Skeletal muscle satellite cell (primary cell): Measurements from ENCODE around the gene IFIT1B.

ENCODE experiments used
- H3K27me3 ChIP-seq: 2 replicates; pipeline ENCODE4 v1.7.0; 2013; ENCODE audit warnings: low read length; ENCODE audit not compliant: control insufficient read depth, insufficient read depth
- H3K36me3 ChIP-seq: 2 replicates; pipeline ENCODE4 v1.7.0; 2013; ENCODE audit warnings: mild to moderate bottlenecking, control low read depth, low read length; ENCODE audit not compliant: insufficient read depth
- H3K4me1 ChIP-seq: 2 replicates; pipeline ENCODE4 v1.7.0; 2013; ENCODE audit warnings: low read length; ENCODE audit not compliant: control insufficient read depth, insufficient read depth
- H3K4me2 ChIP-seq: 2 replicates; pipeline ENCODE4 v1.7.0; 2013; ENCODE audit warnings: mild to moderate bottlenecking, low read length
- H3K4me3 ChIP-seq: 2 replicates; pipeline ENCODE4 v1.7.0; 2013; ENCODE audit warnings: low read length
- H3K9ac ChIP-seq: 2 replicates; pipeline ENCODE4 v1.7.0; 2013; ENCODE audit warnings: mild to moderate bottlenecking, low read depth, low read length, moderate library complexity
- H3K9me3 ChIP-seq: replicated peaks from 2 replicates; pipeline ENCODE4 v1.7.0; 2013; ENCODE audit warnings: mild to moderate bottlenecking, control low read depth, low read length

IFIT1B gene

DNA sequence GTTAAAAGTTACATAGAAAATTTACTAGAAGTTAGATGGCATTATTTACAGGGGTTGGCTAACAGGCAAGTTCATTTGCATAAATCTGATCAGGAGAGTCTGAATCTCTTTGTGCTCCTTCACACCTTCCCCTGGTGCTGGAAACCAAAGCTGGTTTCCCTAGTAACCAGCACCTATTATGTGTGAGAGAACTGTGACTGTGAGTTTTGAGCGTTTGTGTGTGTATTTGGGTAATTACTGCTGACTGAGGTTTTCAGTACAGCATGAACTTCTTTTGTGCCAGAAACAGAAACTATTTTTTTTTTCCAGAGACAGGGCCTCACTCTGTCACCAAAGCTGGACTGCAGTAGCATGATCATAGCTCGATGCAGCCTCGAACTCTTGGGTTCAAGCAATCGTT, 10.3 kb upstream of the IFIT1B start:
- H3K4me1 ChIP-seq = peaks cover 8% of the 10 kb centered on the region
- no peak overlapping the region for H3K4me3 ChIP-seq
- no peaks in the 10 kb centered on the region for H3K36me3 ChIP-seq
- H3K4me2 ChIP-seq = no peak overlapping the region
- H3K27me3 ChIP-seq = no peaks in the 10 kb centered on the region
- no peaks in the 10 kb centered on the region for H3K9me3 ChIP-seq
- no peak overlapping the region for H3K9ac ChIP-seq

DNA sequence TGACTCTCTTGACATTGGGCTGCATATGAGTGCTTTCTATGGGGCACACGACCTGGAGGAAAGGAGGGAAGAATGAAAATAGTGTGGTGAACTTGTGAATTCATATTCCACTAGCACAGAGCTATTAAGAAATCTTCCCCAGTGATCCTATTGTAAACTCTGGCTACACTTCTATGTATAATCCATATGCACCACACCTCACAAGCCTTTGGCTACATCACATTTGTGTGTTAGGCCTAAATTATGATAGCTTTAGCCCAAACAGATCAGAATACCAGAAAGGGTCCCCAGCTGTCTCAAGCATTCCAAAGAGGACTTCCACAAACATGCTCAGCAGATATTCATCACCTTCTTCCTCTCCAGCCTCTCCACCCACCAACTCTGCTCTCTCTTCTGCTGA, 9.7 kb upstream of the IFIT1B start:
- Histone ChIP-seq H3K9ac (no peak overlapping the region), H3K4me1 (peaks cover 8% of the 10 kb centered on the region), H3K27me3 (no peaks in the 10 kb centered on the region), H3K4me3 (no peak overlapping the region), H3K9me3 (no peaks in the 10 kb centered on the region), H3K36me3 (no peaks in the 10 kb centered on the region), H3K4me2 (no peak overlapping the region)

DNA sequence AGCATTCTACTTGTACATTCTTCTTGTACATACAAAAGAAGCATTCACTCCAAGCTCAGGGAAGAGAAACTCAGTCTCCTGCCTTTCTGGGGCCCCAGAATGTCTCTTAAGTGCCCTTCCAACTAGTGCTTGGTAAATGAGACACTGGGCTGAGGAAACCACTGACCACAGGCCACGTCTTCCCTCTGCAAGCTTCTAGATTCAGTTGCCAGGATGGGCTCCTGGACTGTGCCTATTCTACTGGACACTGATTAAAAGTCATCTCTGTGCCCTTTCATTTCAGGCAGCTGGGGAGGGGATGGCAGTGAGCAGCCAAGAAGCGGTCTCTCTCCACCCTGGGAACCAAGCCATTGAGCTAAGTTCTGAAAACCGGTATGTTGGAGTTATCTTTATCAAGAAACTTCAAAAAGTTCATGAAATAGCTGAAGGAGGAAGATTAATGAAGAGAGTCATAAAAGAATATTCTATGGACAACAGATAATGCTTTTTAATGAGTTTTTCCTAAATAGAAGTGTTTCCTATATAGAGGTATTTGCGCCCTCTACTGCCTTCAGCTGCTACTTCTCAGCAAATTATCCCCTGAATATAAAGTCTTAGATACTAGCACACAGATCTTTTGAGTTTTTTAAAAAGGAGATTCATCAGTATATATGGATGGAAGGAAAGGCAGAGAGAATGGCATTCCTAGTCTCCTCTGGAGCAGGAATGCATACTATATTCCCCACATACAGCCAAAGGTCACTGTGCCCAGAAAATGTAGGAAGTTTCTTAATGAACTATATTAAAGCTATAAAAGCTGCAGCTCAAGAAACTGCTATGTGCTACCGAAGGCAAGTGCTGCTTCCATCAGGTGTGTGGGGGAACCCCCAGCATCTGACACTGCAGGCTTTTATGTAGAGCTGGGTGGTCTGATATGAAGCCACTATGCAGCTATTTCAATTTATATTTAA, 8.4 kb upstream of the IFIT1B start:
- H3K9me3 ChIP-seq = no peaks in the 10 kb centered on the region
- peaks cover 21% of the 10 kb centered on the region for H3K4me1 ChIP-seq
- H3K27me3 ChIP-seq = no peaks in the 10 kb centered on the region
- H3K4me2 ChIP-seq = no peak overlapping the region
- no peak overlapping the region for H3K4me3 ChIP-seq
- no peak overlapping the region for H3K9ac ChIP-seq
- no peaks in the 10 kb centered on the region for H3K36me3 ChIP-seq

DNA sequence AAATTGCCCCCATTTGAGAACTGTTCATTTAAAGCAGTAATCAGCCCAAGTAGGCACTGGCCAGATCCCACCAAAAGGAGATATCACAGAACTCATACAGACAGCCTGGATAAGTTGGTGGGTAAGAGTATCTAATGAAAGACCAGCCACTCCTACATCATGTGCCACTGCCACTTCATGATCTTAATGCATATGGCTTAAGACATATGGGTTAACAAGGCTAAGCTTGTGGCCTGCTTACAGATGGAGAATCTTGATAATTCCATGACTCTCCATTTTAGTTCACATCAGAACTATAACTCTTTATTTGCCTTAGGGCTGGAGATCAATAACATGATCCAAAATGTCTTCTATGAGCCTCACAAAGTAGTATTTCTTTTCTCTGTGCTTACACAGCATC, 6.8 kb upstream of the IFIT1B start:
- H3K36me3 ChIP-seq = no peaks in the 10 kb centered on the region

DNA sequence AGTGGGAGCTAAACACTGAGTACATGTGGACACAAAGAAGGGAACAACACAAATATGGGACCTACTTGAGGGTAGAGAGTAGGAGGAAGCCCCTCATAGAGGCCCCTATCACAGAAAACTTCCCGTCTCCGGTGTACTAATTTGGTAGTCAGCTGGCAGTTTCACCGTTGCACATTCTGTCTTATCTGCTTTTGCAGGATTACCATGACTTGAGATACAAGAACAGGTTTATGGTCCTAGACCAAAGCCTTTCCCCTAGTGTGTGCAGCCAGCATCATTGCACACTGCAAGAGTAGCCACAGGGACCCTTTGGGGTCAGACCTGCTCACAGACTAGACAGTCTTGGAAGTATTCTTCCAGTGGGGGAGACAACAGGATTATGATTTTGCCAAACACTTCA, 5.9 kb upstream of the IFIT1B start:
- Histone ChIP-seq H3K4me1 (peaks cover 27% of the 10 kb centered on the region), H3K27me3 (no peaks in the 10 kb centered on the region), H3K36me3 (no peaks in the 10 kb centered on the region), H3K4me2 (no peak overlapping the region), H3K9ac (no peak overlapping the region), H3K9me3 (no peaks in the 10 kb centered on the region), H3K4me3 (no peak overlapping the region)

More for the DNA sequence above, 6.8 kb upstream of the IFIT1B start:
- Histone ChIP-seq H3K4me1 (peaks cover 27% of the 10 kb centered on the region), H3K9ac (no peak overlapping the region), H3K27me3 (no peaks in the 10 kb centered on the region), H3K9me3 (no peaks in the 10 kb centered on the region), H3K4me2 (no peak overlapping the region), H3K4me3 (no peak overlapping the region)

DNA sequence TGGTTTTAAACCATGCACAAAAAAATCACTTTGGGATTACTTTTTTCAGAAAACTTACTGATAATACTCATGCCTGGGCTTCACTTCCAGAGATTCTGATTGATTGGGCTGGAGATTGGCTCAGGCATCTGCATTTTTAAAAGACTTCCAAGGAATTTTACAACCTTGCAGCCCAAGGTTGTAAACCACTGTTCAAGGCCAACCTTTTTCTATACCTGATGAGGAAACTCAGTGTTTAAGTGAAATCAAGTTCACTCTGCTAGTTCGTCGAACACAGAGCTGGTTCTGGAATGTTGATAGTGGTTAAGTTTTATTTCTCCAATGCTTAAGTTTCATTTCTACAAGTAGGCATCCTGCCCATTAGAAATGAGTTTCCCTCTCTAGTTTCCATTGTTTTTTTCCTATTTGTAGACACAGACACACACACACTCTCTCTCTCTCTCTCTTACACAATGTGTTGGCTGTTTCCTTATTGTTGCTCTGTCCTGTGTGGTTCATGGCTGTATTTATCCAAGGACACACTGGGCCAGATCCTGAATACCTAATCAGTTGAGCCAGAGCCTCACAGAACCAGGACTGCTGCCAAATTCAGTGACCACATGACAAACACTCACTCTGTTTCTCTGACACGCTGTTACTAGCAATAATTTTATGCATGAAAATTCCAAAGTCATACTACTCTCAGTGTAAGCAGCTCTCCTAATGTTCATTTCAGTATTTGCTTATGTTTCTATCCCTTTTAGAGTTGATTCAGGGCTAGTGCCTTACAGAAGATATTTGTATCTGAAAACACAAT, 3.7 kb upstream of the IFIT1B start:
- Histone ChIP-seq H3K4me1 (peaks cover 22% of the 10 kb centered on the region), H3K4me3 (no peak overlapping the region), H3K36me3 (no peaks in the 10 kb centered on the region), H3K27me3 (no peaks in the 10 kb centered on the region), H3K9me3 (no peaks in the 10 kb centered on the region), H3K9ac (peak overlapping the region; percentile 51), H3K4me2 (peak overlapping the region; percentile 49)

DNA sequence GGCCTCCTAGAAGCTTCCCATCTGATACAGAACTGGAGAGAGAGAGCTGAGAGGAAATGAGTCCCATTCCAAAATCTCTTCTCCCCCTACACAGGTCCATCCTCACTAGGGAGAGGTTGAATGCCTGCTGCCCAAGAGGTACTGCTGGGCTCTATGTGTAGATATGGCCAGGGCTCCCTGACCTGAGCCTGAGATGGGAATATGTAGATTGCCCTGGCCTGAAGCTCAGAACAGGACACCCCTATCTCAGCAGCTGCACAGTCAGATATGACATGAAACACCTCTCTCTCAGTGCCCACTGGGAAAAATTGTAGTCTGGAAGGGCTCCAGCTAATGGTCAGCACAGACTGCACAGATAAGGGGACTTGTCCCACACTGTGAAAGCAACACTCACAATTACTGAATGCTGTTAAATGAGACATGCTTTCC, 3.1 kb upstream of the IFIT1B start:
- Histone ChIP-seq H3K27me3 (no peaks in the 10 kb centered on the region), H3K4me3 (no peak overlapping the region), H3K4me2 (peak overlapping the region; percentile 49), H3K4me1 (peaks cover 19% of the 10 kb centered on the region), H3K9ac (peak overlapping the region; percentile 51), H3K9me3 (no peaks in the 10 kb centered on the region), H3K36me3 (no peaks in the 10 kb centered on the region)

DNA sequence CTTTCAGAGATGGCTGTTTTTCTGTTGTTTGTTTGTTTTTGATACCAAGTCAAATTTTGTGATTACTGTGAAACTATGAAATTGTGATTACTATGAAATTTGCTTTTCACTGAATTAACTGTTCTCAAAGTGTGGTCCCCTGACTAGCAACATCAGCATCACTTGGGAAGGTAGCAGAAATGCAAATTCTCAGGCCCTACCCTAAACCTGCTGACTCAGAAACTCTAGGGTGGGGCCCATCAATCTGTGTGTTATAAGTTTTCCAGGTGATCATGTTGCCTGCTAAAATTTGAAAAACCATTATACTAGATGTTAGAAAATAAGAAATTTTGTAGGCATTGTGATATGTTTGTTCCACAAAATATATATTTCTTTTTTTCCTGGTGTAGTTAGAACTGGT, 1.2 kb downstream of the IFIT1B start:
- no peaks in the 10 kb centered on the region for H3K36me3 ChIP-seq
- no peak overlapping the region for H3K9ac ChIP-seq
- no peaks in the 10 kb centered on the region for H3K9me3 ChIP-seq
- H3K4me3 ChIP-seq = no peak overlapping the region
- H3K4me1 ChIP-seq = peaks cover 10% of the 10 kb centered on the region
- no peaks in the 10 kb centered on the region for H3K27me3 ChIP-seq
- H3K4me2 ChIP-seq = no peak overlapping the region

DNA sequence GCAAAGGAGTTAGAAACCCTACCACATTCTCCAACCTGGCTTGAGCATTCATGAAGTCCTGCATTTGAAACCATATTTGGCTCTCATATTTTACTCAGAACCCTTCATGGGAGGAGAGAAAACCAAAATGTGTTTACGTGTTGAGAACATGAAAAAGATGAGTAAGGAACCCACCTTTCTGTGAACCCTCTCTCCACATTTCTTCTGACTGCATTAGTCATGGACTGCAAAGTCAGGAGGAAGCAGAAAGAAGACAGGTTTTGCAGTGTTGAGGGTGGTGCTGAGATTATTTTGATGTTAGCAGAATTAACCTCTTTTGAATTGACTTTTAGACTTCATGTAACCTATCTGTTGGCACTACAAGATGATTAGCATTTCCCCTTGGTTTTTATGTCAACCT, 4.9 kb downstream of the IFIT1B start:
- Histone ChIP-seq H3K4me3 (no peak overlapping the region), H3K4me1 (no peaks in the 10 kb centered on the region), H3K36me3 (no peaks in the 10 kb centered on the region), H3K9ac (no peak overlapping the region), H3K27me3 (no peaks in the 10 kb centered on the region), H3K4me2 (no peak overlapping the region), H3K9me3 (no peaks in the 10 kb centered on the region)

DNA sequence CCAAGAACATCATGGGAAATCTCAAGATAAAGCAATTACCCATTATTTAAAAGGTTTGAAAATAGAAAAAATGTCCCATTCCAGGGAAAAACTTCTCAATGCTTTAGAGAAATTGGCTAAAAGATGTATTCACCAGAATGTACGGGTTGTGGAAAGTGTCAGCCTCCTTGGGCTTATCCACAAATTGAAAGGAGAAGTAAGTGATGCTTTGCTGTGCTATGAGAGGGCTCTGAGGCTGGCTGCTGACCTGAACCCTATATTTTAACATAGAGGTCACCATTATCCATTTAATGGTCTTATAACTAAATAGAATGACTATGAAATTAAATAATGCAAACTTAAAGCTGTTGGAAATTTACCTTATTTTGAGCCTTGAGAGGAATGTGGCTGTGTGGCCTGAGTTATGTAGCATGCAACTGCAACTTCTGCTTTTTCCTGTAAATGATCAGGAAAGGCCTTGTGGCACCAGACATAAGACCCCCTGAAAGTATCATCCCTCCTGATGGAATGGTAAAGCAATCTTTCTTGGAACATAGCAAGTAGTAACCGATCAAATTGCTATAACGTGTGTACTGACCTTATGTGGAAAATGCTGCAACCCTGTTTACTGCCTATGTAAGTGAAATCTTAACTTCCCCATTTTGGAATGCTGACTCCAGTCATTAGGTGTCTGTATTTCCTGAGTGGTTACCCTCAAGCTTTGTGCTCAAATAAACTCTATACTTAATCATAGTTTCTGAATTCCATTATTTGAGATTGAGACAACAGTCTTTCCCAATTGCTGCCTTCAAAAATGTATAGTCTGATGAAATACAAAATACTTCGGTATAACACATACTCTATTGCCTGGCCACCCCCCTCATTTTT, 6.9 kb downstream of the IFIT1B start:
- H3K4me1 ChIP-seq = no peaks in the 10 kb centered on the region
- H3K9ac ChIP-seq = no peak overlapping the region
- H3K36me3 ChIP-seq = no peaks in the 10 kb centered on the region
- no peak overlapping the region for H3K4me3 ChIP-seq
- no peak overlapping the region for H3K4me2 ChIP-seq
- no peaks in the 10 kb centered on the region for H3K9me3 ChIP-seq
- no peaks in the 10 kb centered on the region for H3K27me3 ChIP-seq

DNA sequence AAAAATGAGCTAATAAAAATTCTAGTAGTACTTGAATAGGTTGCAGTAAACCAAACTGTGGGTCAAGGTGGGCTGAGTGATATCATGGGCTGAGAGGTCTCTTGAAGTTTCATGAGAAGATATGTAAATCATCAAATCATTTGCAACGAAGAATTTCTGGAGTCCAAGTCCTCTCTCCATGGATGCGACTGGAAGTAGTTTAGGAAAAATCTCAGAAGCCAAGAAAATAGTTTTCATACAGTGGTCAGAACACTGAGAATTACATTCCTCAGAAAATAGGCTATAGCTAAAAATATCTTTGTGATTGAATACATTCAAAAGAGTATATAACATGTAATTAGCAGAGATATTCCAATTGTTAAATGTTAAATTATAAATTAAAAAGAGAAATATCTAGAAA, 10.9 kb downstream of the IFIT1B start:
- peaks cover 8% of the 10 kb centered on the region for H3K4me1 ChIP-seq
- no peaks in the 10 kb centered on the region for H3K9me3 ChIP-seq

More for the DNA sequence above, 10.9 kb downstream of the IFIT1B start:
- Histone ChIP-seq H3K4me2 (no peak overlapping the region), H3K36me3 (no peaks in the 10 kb centered on the region), H3K4me3 (no peak overlapping the region), H3K27me3 (no peaks in the 10 kb centered on the region), H3K9ac (no peak overlapping the region)
